IMR-90 (cell line): ENCODE measurements around the gene SPATA3. TPM values are rescaled to one million over a fixed set of nuclear protein-coding genes. Genes with fewer than 3 reads are reported as not detected.

Experiments used
- ATAC-seq: fragments of 200-7000 bp; cut with Tn5 transposase; 2 replicates; pipeline ENCODE4 v1.9.1; 2020; ENCODE audit warnings: low read depth, mild to moderate bottlenecking, moderate library complexity
- BruUV-seq: library from RNA; stranded (reverse); fragments of 400-500 nt; replicated peaks from 2 replicates; lab custom pipeline; 2021; lab: Mats Ljungman, UMichigan
- CTCF ChIA-PET: fragments of 300-600 bp; formaldehyde crosslinking; extraction: SDS; loops from one replicate; lab custom pipeline; 2021; ENCODE audit warnings: antibody characterized with exemption; lab: Yijun Ruan, JAX
- POLR2A ChIA-PET: fragments of 300-600 bp; sonication (Branson Sonifier 250); formaldehyde crosslinking; loops from one replicate; lab custom pipeline; 2022; ENCODE audit warnings: antibody characterized with exemption; ENCODE audit not compliant: unreplicated experiment; lab: Charles Lee
- DNase-seq: peaks from one replicate; pipeline ENCODE4 v3.0.0; 2013
- H2AFZ ChIP-seq: replicated peaks from 2 replicates; pipeline ENCODE3; 2013; ENCODE audit warnings: low read length, mild to moderate bottlenecking; ENCODE audit not compliant: poor library complexity
- H2AK5ac ChIP-seq: 2 replicates; pipeline ENCODE4 v1.6.1; 2013; ENCODE audit warnings: low read depth, low read length, inconsistent platforms
- H2AK9ac ChIP-seq: replicated peaks from 2 replicates; pipeline ENCODE3; 2013; ENCODE audit warnings: mild to moderate bottlenecking, low read depth, low read length, moderate library complexity; ENCODE audit not compliant: poor library complexity
- H2BK120ac ChIP-seq: 2 replicates; pipeline ENCODE4 v1.6.1; 2013; ENCODE audit warnings: low read depth, low read length, inconsistent platforms
- H2BK15ac ChIP-seq: 3 replicates; pipeline ENCODE4 v1.6.1; 2013; ENCODE audit warnings: low read depth, low read length, inconsistent platforms
- H2BK20ac ChIP-seq: 2 replicates; pipeline ENCODE4 v1.6.1; 2013; ENCODE audit warnings: low read depth, mild to moderate bottlenecking, inconsistent platforms, low read length, moderate library complexity
- H2BK5ac ChIP-seq: 2 replicates; pipeline ENCODE4 v1.6.1; 2013; ENCODE audit warnings: mild to moderate bottlenecking, low read depth, low read length, inconsistent platforms; ENCODE audit not compliant: poor library complexity, severe bottlenecking
- H3K14ac ChIP-seq: replicated peaks from 2 replicates; pipeline ENCODE4 v1.6.1; 2013; ENCODE audit warnings: low read depth, low read length, inconsistent platforms
- H3K18ac ChIP-seq: 2 replicates; pipeline ENCODE4 v1.6.1; 2013; ENCODE audit warnings: low read depth, low read length, control low read depth
- H3K23ac ChIP-seq: 2 replicates; pipeline ENCODE4 v1.6.1; 2013; ENCODE audit warnings: low read depth, low read length, inconsistent platforms
- H3K27ac ChIP-seq: 2 replicates; pipeline ENCODE4 v1.5.1; 2013; ENCODE audit warnings: mild to moderate bottlenecking, control low read depth, low read length; ENCODE audit not compliant: insufficient read depth
- H3K27me3 ChIP-seq: 2 replicates; pipeline ENCODE4 v1.6.1; 2013; ENCODE audit warnings: low read length; ENCODE audit not compliant: control insufficient read depth, insufficient read depth
- H3K36me3 ChIP-seq: 2 replicates; pipeline ENCODE4 v1.6.1; 2013; ENCODE audit warnings: low read length, mixed read lengths; ENCODE audit not compliant: control insufficient read depth, insufficient read depth
- H3K4ac ChIP-seq: 2 replicates; pipeline ENCODE4 v1.6.1; 2013; ENCODE audit warnings: low read depth, low read length, inconsistent platforms
- H3K4me1 ChIP-seq: 2 replicates; pipeline ENCODE4 v1.6.1; 2013; ENCODE audit warnings: low read length, mixed read lengths; ENCODE audit not compliant: control insufficient read depth, insufficient read depth
- H3K4me2 ChIP-seq: 2 replicates; pipeline ENCODE4 v1.6.1; 2013; ENCODE audit warnings: low read depth, mild to moderate bottlenecking, control low read depth, low read length, moderate library complexity
- H3K4me3 ChIP-seq: 2 replicates; pipeline ENCODE4 v1.5.1; 2013; ENCODE audit warnings: low read depth, mild to moderate bottlenecking, control low read depth, low read length, moderate library complexity; ENCODE audit not compliant: insufficient read depth
- H3K56ac ChIP-seq: 2 replicates; pipeline ENCODE4 v1.6.1; 2013; ENCODE audit warnings: low read length, inconsistent platforms; ENCODE audit not compliant: insufficient read depth; ENCODE audit errors: extremely low read depth
- H3K79me1 ChIP-seq, 2 experiments: 2 replicates each; pipeline ENCODE4 v1.6.1; 2013; ENCODE audit warnings: low read length in 2 of 2, inconsistent platforms in 1 of 2, low read depth in 1 of 2
- H3K9ac ChIP-seq: 2 replicates; pipeline ENCODE4 v1.6.1; 2013; ENCODE audit warnings: low read depth, low read length, control low read depth
- H3K9me1 ChIP-seq: 2 replicates; pipeline ENCODE4 v1.6.1; 2013; ENCODE audit warnings: low read length, inconsistent platforms; ENCODE audit not compliant: insufficient read depth
- H3K9me3 ChIP-seq: 2 replicates; pipeline ENCODE4 v1.6.1; 2013; ENCODE audit warnings: low read length; ENCODE audit not compliant: control insufficient read depth, insufficient read depth
- H4K20me1 ChIP-seq: 2 replicates; pipeline ENCODE4 v1.6.1; 2013; ENCODE audit warnings: low read length, inconsistent platforms; ENCODE audit not compliant: insufficient read depth
- H4K5ac ChIP-seq: 2 replicates; pipeline ENCODE4 v1.6.1; 2013; ENCODE audit warnings: mild to moderate bottlenecking, low read depth, low read length, control low read depth
- H4K8ac ChIP-seq, 2 experiments: 2 replicates each; pipeline ENCODE4 v1.6.1; 2013; ENCODE audit warnings: low read depth in 2 of 2, low read length in 2 of 2, control low read depth in 1 of 2, inconsistent platforms in 1 of 2
- H4K91ac ChIP-seq: 2 replicates; pipeline ENCODE4 v1.6.1; 2013; ENCODE audit warnings: low read depth, low read length, inconsistent platforms; ENCODE audit not compliant: insufficient read depth
- CEBPB ChIP-seq: IDR thresholded peaks from 2 replicates; pipeline ENCODE4 v1.6.1; 2012; ENCODE audit warnings: low read depth, low read length, improper control_type of control experiment
- MAFK ChIP-seq: IDR thresholded peaks from 2 replicates; pipeline ENCODE4 v1.6.1; 2012; ENCODE audit warnings: low read depth, low read length, improper control_type of control experiment
- NFE2L2 ChIP-seq: fragments of 150-350 bp; IDR thresholded peaks from 2 replicates; pipeline ENCODE4 v1.6.1; 2016; ENCODE audit warnings: low read depth, mild to moderate bottlenecking, low read length
- POLR2A ChIP-seq: IDR thresholded peaks from 2 replicates; pipeline ENCODE4 v1.6.1; 2012; ENCODE audit warnings: mild to moderate bottlenecking, low read depth, low read length
- RAD21 ChIP-seq: IDR thresholded peaks from 2 replicates; pipeline ENCODE4 v1.6.1; 2012; ENCODE audit warnings: low read length, improper control_type of control experiment
- SMC3 ChIP-seq: fragments of 150-350 bp; IDR thresholded peaks from 2 replicates; pipeline ENCODE4 v1.6.1; 2016; ENCODE audit warnings: low read depth, mild to moderate bottlenecking, antibody characterized with exemption, low read length, moderate library complexity
- WGBS, 2 experiments: methylation state at CpG; one replicate each; pipeline versions ENCODE4 v1.1.5 to v1.1.7; 2013; ENCODE audit warnings: missing lambda C conversion rate in 2 of 2; ENCODE audit not compliant: insufficient read length in 1 of 2; ENCODE audit errors: extremely low coverage in 2 of 2; 5-methylcytosine and 5-hydroxymethylcytosine counted together
- dilution Hi-C: fragments of 300-500 bp; cut with HindIII; formaldehyde crosslinking; loops from one replicate; pipeline ENCODE4 v1.14.3; 2018; ENCODE audit warnings: low sequenced_read_pairs; ENCODE audit not compliant: unreplicated experiment
- in situ Hi-C: fragments of 300-500 bp; cut with MboI; formaldehyde crosslinking; loops from 3 replicates; pipeline ENCODE4 v1.14.3; 2019; ENCODE audit warnings: low sequenced_read_pairs, inconsistent platforms, mixed read lengths
- intact Hi-C: fragments of 100-400 bp; cut with micrococcal nuclease; formaldehyde crosslinking; loops from 2 replicates; pipeline ENCODE4 v1.10.0; 2022
- polyA plus RNA-seq, 3 experiments: library from polyadenylated mRNA; depleted of rRNA; stranded (reverse); fragments of >200 nt; gene quantifications; 2 replicates each; pipeline ENCODE4 v1.2.3, GENCODE V29; 2012; ENCODE audit warnings: low replicate concordance in 1 of 3
- total RNA-seq: library from RNA; depleted of rRNA; stranded (reverse); fragments of >200 nt; gene quantifications from 2 replicates; pipeline ENCODE4 v1.2.3, GENCODE V29; 2012

The SPATA3 gene
- total and polyA plus RNA-seq, 2 of the 4 experiments (the other 2 are of a cell fraction) = not detected

- intact Hi-C loops = no loop called here
- POLR2A ChIA-PET = no interaction called here
Measured at GRCh38 chr2:230982528-230982927, 13.4 kb upstream of the SPATA3 start.

More at GRCh38 chr2:230982528-230982927, 13.4 kb upstream of the SPATA3 start:
- no peak overlapping the region for H2BK120ac ChIP-seq
- H3K27me3 ChIP-seq = peaks cover 7% of the 10 kb centered on the region
- no peak overlapping the region for H3K4me3 ChIP-seq
- CTCF ChIA-PET = interaction anchor here (1.0 kb wide), 1 partner anchor 79 kb away, joined by 4 read pairs; no protein-coding TSS in a partner anchor
- ATAC-seq (no peak), DNase-seq (no peak)
- no peaks in the 10 kb centered on the region for H3K36me3 ChIP-seq
- no peaks in the 10 kb centered on the region for H3K9me3 ChIP-seq
- no peaks in the 10 kb centered on the region; the same call in 1 of the 2 replicates for H3K9me1 ChIP-seq
- no TSS peak for BruUV-seq
- no peak overlapping the region for H3K4ac ChIP-seq
- no peak overlapping the region for H4K8ac ChIP-seq
- no peak overlapping the region for H3K23ac ChIP-seq
- no peaks in the 10 kb centered on the region for H3K4me1 ChIP-seq
- H3K56ac ChIP-seq = no peak overlapping the region
- no peak overlapping the region for H2AK9ac ChIP-seq
- TF ChIP-seq SMC3 = no peak
- TF ChIP-seq RAD21 = no peak
- TF ChIP-seq POLR2A = no peak
- no peak for TF ChIP-seq MAFK
- TF ChIP-seq NFE2L2 = no peak
- no peak for TF ChIP-seq CEBPB
- H2BK20ac ChIP-seq = no peak overlapping the region
- H2AFZ ChIP-seq = no peak overlapping the region
- H3K27ac ChIP-seq = no peak overlapping the region
- H2BK15ac ChIP-seq = no peak overlapping the region
- in situ Hi-C loops (loop anchor here (5.0 kb wide), 1 partner anchor 150 kb away; no protein-coding TSS in a partner anchor), dilution Hi-C loops (no loop called here)
- H3K4me2 ChIP-seq = no peak overlapping the region
- H3K14ac ChIP-seq = no peak overlapping the region
- no peak overlapping the region for H2AK5ac ChIP-seq
- no peak overlapping the region for H4K5ac ChIP-seq
- H3K9ac ChIP-seq = no peak overlapping the region
- no peak overlapping the region for H2BK5ac ChIP-seq
- no CpG with 5 or more reads among the region's 3 CpGs for WGBS, 2 experiments
- H3K18ac ChIP-seq = no peak overlapping the region
- no peaks in the 10 kb centered on the region for H3K79me1 ChIP-seq
- no peaks in the 10 kb centered on the region for H4K20me1 ChIP-seq
- no peak overlapping the region for H4K91ac ChIP-seq
